Rectal smooth muscle tissue (tissue), 1 donor: ENCODE results near the gene RHCG.

ENCODE experiments used
- H3K27ac ChIP-seq: one replicate; pipeline ENCODE4 v1.7.0; 2013; ENCODE audit warnings: low read depth, low read length, inconsistent platforms
- H3K27me3 ChIP-seq: one replicate; pipeline ENCODE4 v1.7.0; 2013; ENCODE audit warnings: low read length; ENCODE audit not compliant: control insufficient read depth, insufficient read depth
- H3K36me3 ChIP-seq: one replicate; pipeline ENCODE4 v1.7.0; 2013; ENCODE audit warnings: low read length; ENCODE audit not compliant: control insufficient read depth, insufficient read depth
- H3K4me1 ChIP-seq: one replicate; pipeline ENCODE4 v1.7.0; 2013; ENCODE audit warnings: low read length; ENCODE audit not compliant: control insufficient read depth, insufficient read depth
- H3K4me3 ChIP-seq: one replicate; pipeline ENCODE4 v1.7.0; 2013; ENCODE audit warnings: low read length
- H3K9ac ChIP-seq: one replicate; pipeline ENCODE4 v1.7.0; 2013; ENCODE audit warnings: low read length

RHCG gene

GRCh38 chr15:89523101-89523500 lies 26.7 kb upstream of the RHCG start:
- H3K9ac ChIP-seq, result no peak overlapping the region
- H3K36me3 ChIP-seq, result no peaks in the 10 kb centered on the region
- H3K27me3 ChIP-seq, result no peaks in the 10 kb centered on the region
- no peaks in the 10 kb centered on the region for H3K4me1 ChIP-seq
- no peak overlapping the region for H3K27ac ChIP-seq
- H3K4me3 ChIP-seq, result no peak overlapping the region

- Histone ChIP-seq H3K27me3 (no peaks in the 10 kb centered on the region), H3K36me3 (no peaks in the 10 kb centered on the region), H3K27ac (no peak overlapping the region)
Observed at GRCh38 chr15:89521605-89522004, 25.2 kb upstream of the RHCG start.

GRCh38 chr15:89515477-89515876 lies 19.1 kb upstream of the RHCG start:
- no peaks in the 10 kb centered on the region for H3K27me3 ChIP-seq
- H3K9ac ChIP-seq, result no peak overlapping the region
- no peaks in the 10 kb centered on the region for H3K36me3 ChIP-seq
- H3K4me1 ChIP-seq, result no peaks in the 10 kb centered on the region
- H3K4me3 ChIP-seq, result no peak overlapping the region
- H3K27ac ChIP-seq, result no peak overlapping the region

More at GRCh38 chr15:89521605-89522004, 25.2 kb upstream of the RHCG start:
- H3K4me3 ChIP-seq, result no peak overlapping the region
- no peak overlapping the region for H3K9ac ChIP-seq
- no peaks in the 10 kb centered on the region for H3K4me1 ChIP-seq

- Histone ChIP-seq H3K27ac (no peak overlapping the region), H3K4me3 (no peak overlapping the region), H3K27me3 (no peaks in the 10 kb centered on the region), H3K36me3 (no peaks in the 10 kb centered on the region), H3K9ac (no peak overlapping the region), H3K4me1 (no peaks in the 10 kb centered on the region)
Observed at GRCh38 chr15:89514596-89515406, 18.4 kb upstream of the RHCG start.

GRCh38 chr15:89514186-89514585 lies 17.8 kb upstream of the RHCG start:
- Histone ChIP-seq H3K27ac (no peak overlapping the region), H3K9ac (no peak overlapping the region), H3K4me1 (no peaks in the 10 kb centered on the region), H3K4me3 (no peak overlapping the region), H3K36me3 (no peaks in the 10 kb centered on the region), H3K27me3 (no peaks in the 10 kb centered on the region)

- Histone ChIP-seq H3K27me3 (no peaks in the 10 kb centered on the region), H3K4me1 (no peaks in the 10 kb centered on the region), H3K27ac (no peak overlapping the region), H3K4me3 (no peak overlapping the region), H3K36me3 (no peaks in the 10 kb centered on the region), H3K9ac (no peak overlapping the region)
Observed at GRCh38 chr15:89513284-89513683, 16.9 kb upstream of the RHCG start.

- no peaks in the 10 kb centered on the region for H3K36me3 ChIP-seq
- no peak overlapping the region for H3K27ac ChIP-seq
- no peak overlapping the region for H3K9ac ChIP-seq
Observed at GRCh38 chr15:89512631-89513030, 16.2 kb upstream of the RHCG start.

GRCh38 chr15:89506026-89506686 lies 9.8 kb upstream of the RHCG start:
- H3K4me1 ChIP-seq, result no peaks in the 10 kb centered on the region
- H3K27ac ChIP-seq, result no peak overlapping the region
- no peak overlapping the region for H3K4me3 ChIP-seq
- no peak overlapping the region for H3K9ac ChIP-seq
- H3K27me3 ChIP-seq, result no peaks in the 10 kb centered on the region
- no peaks in the 10 kb centered on the region for H3K36me3 ChIP-seq

More at GRCh38 chr15:89512631-89513030, 16.2 kb upstream of the RHCG start:
- no peaks in the 10 kb centered on the region for H3K27me3 ChIP-seq
- no peaks in the 10 kb centered on the region for H3K4me1 ChIP-seq
- H3K4me3 ChIP-seq, result no peak overlapping the region

- Histone ChIP-seq H3K36me3 (no peaks in the 10 kb centered on the region), H3K4me1 (no peaks in the 10 kb centered on the region), H3K27ac (no peak overlapping the region)
Observed at GRCh38 chr15:89504166-89504565, 7.8 kb upstream of the RHCG start.

GRCh38 chr15:89502867-89503595 lies 6.6 kb upstream of the RHCG start:
- Histone ChIP-seq H3K27ac (no peak overlapping the region), H3K4me3 (no peak overlapping the region), H3K4me1 (no peaks in the 10 kb centered on the region), H3K27me3 (peaks cover 2% of the 10 kb centered on the region), H3K36me3 (no peaks in the 10 kb centered on the region), H3K9ac (no peak overlapping the region)

More at GRCh38 chr15:89504166-89504565, 7.8 kb upstream of the RHCG start:
- Histone ChIP-seq H3K9ac (no peak overlapping the region), H3K27me3 (no peaks in the 10 kb centered on the region), H3K4me3 (no peak overlapping the region)

GRCh38 chr15:89501646-89502045 lies 5.3 kb upstream of the RHCG start:
- no peak overlapping the region for H3K9ac ChIP-seq
- no peak overlapping the region for H3K4me3 ChIP-seq
- no peaks in the 10 kb centered on the region for H3K36me3 ChIP-seq
- H3K27ac ChIP-seq, result no peak overlapping the region
- H3K4me1 ChIP-seq, result no peaks in the 10 kb centered on the region
- H3K27me3 ChIP-seq, result peaks cover 2% of the 10 kb centered on the region

GRCh38 chr15:89500397-89501270 lies 4.3 kb upstream of the RHCG start:
- Histone ChIP-seq H3K9ac (no peak overlapping the region), H3K27me3 (peaks cover 7% of the 10 kb centered on the region), H3K4me1 (no peaks in the 10 kb centered on the region), H3K4me3 (no peak overlapping the region), H3K27ac (no peak overlapping the region), H3K36me3 (no peaks in the 10 kb centered on the region)
